NAMALWA (cell line): ENCODE data around the gene NETO1.

Experiments
- DNase-seq: peaks from one replicate; pipeline ENCODE4 v3.0.0-alpha.2; 2015; ENCODE audit warnings: low spot score

Gene NETO1, protein sequence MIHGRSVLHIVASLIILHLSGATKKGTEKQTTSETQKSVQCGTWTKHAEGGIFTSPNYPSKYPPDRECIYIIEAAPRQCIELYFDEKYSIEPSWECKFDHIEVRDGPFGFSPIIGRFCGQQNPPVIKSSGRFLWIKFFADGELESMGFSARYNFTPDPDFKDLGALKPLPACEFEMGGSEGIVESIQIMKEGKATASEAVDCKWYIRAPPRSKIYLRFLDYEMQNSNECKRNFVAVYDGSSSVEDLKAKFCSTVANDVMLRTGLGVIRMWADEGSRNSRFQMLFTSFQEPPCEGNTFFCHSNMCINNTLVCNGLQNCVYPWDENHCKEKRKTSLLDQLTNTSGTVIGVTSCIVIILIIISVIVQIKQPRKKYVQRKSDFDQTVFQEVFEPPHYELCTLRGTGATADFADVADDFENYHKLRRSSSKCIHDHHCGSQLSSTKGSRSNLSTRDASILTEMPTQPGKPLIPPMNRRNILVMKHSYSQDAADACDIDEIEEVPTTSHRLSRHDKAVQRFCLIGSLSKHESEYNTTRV

DNA sequence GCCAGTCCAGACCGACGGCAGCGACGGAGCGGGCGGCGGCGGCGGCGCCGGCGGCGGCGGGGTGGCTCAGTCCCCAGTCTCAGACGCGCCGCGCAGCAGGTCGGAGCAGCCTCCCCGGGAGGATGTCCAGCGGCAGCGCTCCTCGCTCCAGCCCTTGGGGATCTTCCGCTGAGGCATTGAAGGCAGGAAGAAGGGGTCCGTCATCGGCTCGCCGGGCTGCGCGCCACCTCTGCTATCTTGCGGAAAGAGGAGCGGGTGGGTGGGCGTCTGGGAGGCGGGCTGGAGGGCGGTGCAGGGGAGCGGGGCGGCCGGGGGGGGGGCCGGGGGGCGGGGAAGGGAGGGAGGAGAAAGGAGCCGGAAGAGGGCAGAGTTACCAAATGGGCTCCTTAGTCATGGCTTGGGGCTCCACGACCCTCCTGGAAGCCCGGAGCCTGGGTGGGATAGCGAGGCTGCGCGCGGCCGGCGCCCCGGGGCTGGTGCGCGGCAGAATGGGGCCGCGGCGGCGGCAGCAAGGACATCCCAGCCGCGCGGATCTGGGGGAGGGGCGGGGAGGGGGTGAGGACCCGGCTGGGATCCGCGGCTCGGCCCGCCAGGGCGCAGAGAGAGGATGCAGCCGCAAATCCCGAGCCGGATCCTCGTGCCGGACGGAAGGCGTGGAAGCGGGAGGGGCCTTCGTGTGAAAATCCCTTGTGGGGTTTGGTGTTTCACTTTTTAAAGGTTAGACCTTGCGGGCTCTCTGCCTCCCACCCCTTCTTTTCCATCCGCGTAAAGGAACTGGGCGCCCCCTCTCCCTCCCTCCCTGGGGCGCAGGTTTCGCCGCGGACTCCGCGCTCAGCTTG, at the start of gene NETO1:
TSS of gene NETO1 (minus strand) at position 242 of the 839 bp plus-strand sequence. CDS start 696 bp downstream, outside the sequence.
- no peak for DNase-seq

- no peak for DNase-seq
Measured at GRCh38 chr18:72910045-72910444, 42.3 kb upstream of the NETO1 start.

GRCh38 chr18:72908181-72908580, 40.4 kb upstream of the NETO1 start:
- DNase-seq = no peak

- no peak for DNase-seq
Measured at GRCh38 chr18:72903033-72903432, 35.2 kb upstream of the NETO1 start.

- no peak for DNase-seq
Measured at GRCh38 chr18:72899338-72899737, 31.6 kb upstream of the NETO1 start.

GRCh38 chr18:72898870-72899269, 31.1 kb upstream of the NETO1 start:
- no peak for DNase-seq

- DNase-seq = peak; percentile 1
Measured at GRCh38 chr18:72895548-72895947, 27.8 kb upstream of the NETO1 start.

DNA sequence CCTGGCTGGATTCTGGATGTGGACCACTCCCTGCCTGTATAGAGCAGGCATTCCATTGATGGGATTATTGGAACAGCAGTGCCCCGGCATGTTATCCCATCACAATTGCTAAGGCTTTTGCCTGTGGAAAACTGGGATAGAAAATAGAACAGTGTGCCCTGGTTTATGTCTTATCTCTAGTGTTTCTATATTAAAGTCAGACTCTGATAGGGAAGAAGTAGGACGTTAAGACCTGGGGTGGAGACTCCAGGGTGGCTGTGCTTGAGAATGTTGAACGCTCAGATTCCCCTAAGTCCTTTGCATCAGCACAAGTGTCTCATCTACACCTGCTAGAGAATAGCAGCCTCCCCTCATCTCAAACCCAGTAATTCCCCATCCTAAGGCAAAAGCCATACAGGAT, 10.8 kb upstream of the NETO1 start:
- no peak for DNase-seq

DNA sequence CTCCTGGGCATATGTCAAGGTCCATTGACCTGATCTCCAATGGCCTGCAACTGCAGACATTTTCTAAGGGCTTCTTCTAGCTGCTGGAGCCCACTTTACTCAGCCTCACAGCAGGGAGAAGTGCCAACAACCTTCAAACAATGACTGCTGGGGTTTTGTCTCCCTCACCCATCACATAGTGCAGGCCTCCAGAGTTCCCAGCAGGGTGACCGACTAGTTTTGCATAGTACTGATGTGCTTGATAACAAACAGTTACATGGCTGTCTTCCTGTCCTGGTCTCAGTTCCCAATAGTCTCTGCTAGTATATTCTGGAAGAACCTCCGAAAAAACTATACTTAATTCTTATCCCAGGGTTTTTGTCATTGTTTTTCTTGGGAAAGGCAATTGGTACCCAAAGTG, 10.4 kb upstream of the NETO1 start:
- DNase-seq = no peak

DNA sequence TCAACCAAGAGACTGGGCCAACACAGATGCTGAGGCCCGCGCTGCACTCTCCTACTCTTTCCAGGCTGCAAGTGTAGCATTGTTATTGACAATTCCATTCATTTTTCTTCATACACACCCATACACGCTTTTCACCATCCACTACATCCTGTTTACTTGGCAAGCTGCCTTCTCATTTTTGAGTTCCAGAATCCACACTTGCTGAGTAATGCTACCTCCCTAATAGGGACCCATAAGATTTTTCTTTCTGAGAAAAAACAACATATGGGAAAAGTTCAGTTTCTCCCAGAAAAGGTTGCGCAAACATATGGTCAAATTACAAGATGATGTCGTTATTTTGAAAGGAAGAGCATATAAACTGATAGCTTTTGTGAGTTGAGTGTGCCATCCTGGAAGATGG, 3.3 kb upstream of the NETO1 start:
- no peak for DNase-seq

DNA sequence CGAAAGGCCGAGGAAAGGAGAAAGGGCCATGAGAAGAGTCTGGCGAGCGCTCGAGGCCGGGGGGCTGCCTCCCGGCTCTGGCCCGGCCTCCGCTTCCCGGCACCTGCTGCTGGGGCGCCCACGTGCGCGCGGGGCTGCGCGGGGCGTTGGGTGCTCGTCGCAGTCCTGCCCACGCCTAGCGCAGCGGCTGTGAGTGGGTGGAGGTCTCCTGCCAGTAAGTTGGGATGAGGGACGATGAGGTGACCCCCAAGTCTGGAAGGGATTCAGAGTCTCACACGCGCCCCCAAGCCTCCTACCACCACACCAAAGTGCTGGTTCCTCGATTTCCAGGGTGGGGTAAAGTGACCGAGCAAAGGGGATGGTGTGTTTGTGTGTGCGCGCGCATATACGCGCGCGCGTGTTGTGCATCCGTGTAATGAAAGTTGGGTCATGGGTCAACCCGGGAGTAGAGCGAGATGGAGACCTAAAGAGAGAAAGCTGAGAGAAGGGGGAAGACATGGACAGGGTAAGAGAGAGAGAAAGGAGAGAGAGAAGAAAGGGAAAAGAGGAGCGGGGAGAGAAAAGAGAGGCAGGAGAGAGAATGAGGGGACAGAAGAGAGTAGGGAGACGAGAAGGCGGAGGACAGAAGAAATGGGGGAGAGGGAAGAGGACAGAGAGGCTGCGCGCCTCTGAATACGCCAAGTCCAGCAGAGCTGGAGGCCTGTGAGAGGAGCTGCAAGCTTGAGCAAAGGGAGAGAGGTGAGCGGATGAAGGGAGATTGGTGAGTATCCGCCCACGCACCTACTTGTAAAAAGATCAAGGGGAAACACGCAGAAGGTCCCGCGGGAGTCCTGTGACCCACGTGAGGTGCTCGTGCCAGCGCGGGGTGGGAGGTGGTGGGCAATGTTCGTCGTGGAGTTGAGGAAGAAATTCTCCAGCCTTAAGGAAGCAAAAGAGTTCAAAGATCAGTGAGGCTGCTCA, 1.7 kb upstream of the NETO1 start:
- DNase-seq = no peak

GRCh38 chr18:72868585-72869225, 918 bp upstream of the NETO1 start:
- DNase-seq = no peak

DNA sequence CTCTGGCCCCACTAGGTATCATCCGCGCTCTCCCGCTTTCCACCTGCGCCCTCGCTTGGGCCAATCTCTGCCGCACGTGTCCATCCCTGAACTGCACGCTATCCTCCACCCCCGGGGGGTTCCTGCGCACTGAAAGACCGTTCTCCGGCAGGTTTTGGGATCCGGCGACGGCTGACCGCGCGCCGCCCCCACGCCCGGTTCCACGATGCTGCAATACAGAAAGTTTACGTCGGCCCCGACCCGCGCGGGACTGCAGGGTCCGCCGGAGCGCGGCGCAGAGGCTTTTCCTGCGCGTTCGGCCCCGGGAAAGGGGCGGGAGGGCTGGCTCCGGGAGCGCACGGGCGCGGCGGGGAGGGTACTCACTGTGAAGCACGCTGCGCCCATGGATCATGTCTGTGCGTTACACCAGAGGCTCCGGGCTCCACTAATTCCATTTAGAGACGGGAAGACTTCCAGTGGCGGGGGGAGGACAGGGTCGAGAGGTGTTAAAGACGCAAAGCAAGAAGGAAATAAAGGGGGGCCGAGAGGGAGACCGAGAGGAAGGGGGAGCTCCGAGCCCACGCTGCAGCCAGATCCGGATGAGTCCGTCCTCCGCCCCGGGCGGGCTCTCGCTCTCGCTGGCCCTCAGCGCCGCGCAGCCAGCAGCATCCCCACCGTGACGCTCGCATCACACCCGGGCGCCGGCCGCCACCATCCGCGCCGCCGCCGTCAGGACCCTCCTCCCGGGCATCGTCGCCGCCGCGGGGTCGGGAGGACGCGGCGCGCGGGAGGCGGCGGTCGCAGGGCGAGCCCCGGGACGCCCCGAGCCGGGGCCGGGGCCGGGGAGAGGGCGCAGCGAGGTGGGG, 664 bp downstream of the NETO1 start:
- no peak for DNase-seq

DNA sequence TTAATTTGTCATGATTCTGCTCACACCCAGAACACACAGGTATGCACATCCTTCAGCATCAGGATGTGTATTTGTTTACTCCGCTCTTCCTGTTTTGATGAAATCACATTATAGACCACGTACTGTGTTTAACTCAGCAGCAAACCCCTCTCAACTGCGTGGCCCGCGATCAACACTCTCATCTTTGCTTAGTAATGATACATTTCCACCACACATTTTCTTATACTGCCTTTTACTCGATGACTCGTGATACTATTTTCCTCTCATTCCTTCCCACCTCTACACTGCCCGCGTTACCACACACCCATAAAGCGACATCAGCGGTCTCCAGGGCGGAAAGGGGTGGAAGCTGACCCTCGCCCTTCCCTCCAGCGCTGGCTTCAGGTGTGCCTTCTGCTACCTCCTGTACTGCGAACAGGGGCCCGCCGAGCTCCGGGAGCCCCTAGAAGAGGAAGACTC, 1.3 kb downstream of the NETO1 start:
- no peak for DNase-seq

GRCh38 chr18:72863754-72864153, 4.0 kb downstream of the NETO1 start:
- no peak for DNase-seq

- no peak for DNase-seq
Measured at GRCh38 chr18:72859088-72859487, 8.7 kb downstream of the NETO1 start.

DNA sequence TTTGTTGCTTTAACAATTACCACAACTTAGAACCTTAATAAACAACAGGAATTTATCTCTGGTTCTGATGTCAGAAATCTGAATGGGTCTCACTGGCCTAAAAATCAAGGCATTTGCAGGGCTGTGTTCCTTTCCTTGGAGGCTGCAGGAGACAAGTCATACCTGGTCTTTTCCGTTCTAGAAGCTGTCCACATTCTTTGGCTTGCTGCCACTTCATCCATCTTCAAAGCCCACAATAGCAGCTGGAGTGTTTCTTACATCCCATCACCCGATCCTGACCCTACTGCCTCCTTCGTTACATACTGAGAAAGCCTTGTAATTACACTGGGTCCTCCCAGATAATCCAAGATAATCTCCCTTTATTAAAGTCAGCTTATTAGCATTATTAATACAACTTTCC, 18.1 kb downstream of the NETO1 start:
- no peak for DNase-seq

DNA sequence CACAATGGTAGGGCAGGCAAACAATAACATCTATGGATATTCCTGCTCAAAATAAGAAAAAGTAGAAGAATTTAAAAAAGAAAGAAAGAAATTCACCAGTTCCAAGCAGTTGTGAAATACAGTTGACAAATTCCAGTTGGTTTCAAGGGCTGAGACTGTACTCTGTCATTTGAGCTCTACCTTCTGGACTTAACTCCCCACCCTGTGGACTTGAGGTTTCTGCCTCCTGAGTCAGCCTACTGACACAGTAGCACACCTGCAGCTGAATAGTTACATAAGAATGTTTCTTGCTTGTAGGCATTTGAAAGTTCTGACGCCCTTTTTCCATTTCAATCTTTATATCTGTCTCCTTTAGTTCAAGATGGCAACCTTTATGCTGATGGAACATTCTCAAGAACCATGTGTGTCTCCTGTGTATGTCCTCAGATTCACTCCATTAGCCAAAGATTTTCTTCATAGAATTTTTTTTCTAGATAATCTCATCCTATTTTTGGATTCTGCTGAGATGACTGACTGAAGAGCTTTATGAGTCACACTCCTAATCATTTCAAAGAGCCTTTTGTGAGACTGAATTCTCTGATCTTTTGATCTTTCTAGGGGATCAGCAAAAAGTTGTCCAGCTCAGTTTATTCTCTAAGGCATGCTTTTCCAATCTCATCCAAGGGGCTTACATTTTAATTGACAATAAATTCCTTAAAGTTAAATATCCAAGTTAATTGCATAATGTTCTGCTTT, 19.1 kb downstream of the NETO1 start:
- DNase-seq = no peak

DNA sequence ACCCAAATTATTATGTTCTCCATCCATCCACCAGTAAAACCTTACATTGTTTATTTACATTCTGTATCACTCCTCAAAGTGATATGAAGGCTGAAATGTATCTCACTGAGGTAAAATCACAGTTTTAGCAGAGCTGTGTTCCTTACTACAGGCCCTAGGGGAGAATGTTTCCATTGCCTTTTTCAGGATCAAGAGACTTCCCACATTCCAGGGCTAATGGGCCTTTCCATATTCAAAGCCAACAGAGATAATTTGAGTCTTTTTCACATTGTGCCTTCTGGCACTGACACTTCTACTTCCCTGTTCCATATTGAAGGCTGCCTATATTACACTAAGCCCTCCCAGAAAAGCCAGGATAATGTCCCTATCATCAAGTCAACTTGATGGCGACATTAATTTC, 20.0 kb downstream of the NETO1 start:
- DNase-seq = no peak
